GM12873 (cell line): Measurements from ENCODE around the gene GPNMB.

Experiments
- TF ChIP-seq, protein P1 (sequence below): IDR thresholded peaks from 2 replicates; pipeline ENCODE4 v1.5.1; 2012; ENCODE audit warnings: low read depth, mild to moderate bottlenecking, moderate library complexity, low read length, control low read depth; ENCODE audit not compliant: insufficient read depth; ENCODE audit errors: missing control alignments

Gene GPNMB

DNA sequence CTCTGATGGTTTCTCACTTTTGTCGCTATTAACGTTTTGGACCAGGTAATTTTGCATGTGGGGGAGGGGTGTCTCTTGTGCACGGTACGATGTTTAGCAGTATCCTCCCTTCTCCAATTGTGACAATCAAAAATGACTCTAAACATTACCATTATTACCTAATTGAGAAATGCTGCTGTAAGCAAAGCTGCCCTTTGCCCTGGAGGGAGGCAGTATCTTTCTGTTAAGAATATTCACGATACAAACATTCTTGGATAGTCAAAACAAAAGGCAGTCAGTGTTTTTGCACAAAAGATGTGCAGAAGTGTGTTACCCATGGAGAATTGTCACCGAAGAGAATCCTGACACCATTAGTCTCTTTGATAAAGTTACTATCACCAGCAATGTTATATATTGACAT, 62.2 kb downstream of the GPNMB start:
- TF ChIP-seq, protein P1, sequence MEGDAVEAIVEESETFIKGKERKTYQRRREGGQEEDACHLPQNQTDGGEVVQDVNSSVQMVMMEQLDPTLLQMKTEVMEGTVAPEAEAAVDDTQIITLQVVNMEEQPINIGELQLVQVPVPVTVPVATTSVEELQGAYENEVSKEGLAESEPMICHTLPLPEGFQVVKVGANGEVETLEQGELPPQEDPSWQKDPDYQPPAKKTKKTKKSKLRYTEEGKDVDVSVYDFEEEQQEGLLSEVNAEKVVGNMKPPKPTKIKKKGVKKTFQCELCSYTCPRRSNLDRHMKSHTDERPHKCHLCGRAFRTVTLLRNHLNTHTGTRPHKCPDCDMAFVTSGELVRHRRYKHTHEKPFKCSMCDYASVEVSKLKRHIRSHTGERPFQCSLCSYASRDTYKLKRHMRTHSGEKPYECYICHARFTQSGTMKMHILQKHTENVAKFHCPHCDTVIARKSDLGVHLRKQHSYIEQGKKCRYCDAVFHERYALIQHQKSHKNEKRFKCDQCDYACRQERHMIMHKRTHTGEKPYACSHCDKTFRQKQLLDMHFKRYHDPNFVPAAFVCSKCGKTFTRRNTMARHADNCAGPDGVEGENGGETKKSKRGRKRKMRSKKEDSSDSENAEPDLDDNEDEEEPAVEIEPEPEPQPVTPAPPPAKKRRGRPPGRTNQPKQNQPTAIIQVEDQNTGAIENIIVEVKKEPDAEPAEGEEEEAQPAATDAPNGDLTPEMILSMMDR, result no peak

- TF ChIP-seq, protein P1, result no peak
These were observed 68.8 kb downstream of the GPNMB start for GRCh38 chr7:23315366-23315765.
